Liver (tissue), 9 donors: Measurements from ENCODE around the gene PLAC9. TPM values are rescaled to one million over a fixed set of nuclear protein-coding genes. Genes with fewer than 3 reads are reported as not detected.

Source experiments
- DNase-seq: peaks from one replicate; pipeline ENCODE4 v3.0.0-alpha.2; 2017; ENCODE audit warnings: low spot score
- H3K27ac ChIP-seq, 2 donors: one replicate each; pipeline ENCODE4 v1.7.0; 2013; ENCODE audit warnings: inconsistent platforms in 2 of 2, low read length in 2 of 2, control low read depth in 1 of 2, low read depth in 1 of 2, mild to moderate bottlenecking in 1 of 2
- H3K27me3 ChIP-seq, 4 donors: one replicate each; pipeline versions ENCODE4 v1.6.1 to v1.7.0; 2013; ENCODE audit warnings: low read length in 3 of 4, inconsistent platforms in 1 of 4, mild to moderate bottlenecking in 1 of 4, moderate library complexity in 1 of 4; ENCODE audit not compliant: control insufficient read depth in 4 of 4, insufficient read depth in 4 of 4
- H3K36me3 ChIP-seq, 4 donors: one replicate each; pipeline versions ENCODE4 v1.6.1 to v1.7.0; 2013; ENCODE audit warnings: low read length in 3 of 4, mild to moderate bottlenecking in 3 of 4, low read depth in 1 of 4, moderate library complexity in 1 of 4; ENCODE audit not compliant: control insufficient read depth in 4 of 4, insufficient read depth in 3 of 4
- H3K4me1 ChIP-seq, 4 donors: one replicate each; pipeline versions ENCODE4 v1.6.1 to v1.7.0; 2013; ENCODE audit warnings: low read length in 3 of 4, mild to moderate bottlenecking in 3 of 4, moderate library complexity in 1 of 4; ENCODE audit not compliant: control insufficient read depth in 4 of 4, insufficient read depth in 4 of 4
- H3K4me3 ChIP-seq, 3 donors: one replicate each; pipeline versions ENCODE4 v1.6.1 to v1.7.0; 2013; ENCODE audit warnings: low read length in 3 of 3, control low read depth in 1 of 3, low read depth in 1 of 3, mild to moderate bottlenecking in 1 of 3
- H3K9ac ChIP-seq, 2 donors: one replicate each; pipeline ENCODE4 v1.7.0; 2013; ENCODE audit warnings: low read length in 2 of 2, mild to moderate bottlenecking in 2 of 2, moderate library complexity in 2 of 2, control low read depth in 1 of 2, low read depth in 1 of 2
- H3K9me3 ChIP-seq, 4 donors: one replicate each; pipeline versions ENCODE4 v1.6.1 to v1.7.0; 2013; ENCODE audit warnings: low read length in 3 of 4; ENCODE audit not compliant: control insufficient read depth in 4 of 4
- ATF3 ChIP-seq: IDR thresholded peaks from 2 replicates; pipeline ENCODE4 v1.6.1; 2016; ENCODE audit warnings: antibody characterized with exemption
- CTCF ChIP-seq: fragments of 150-350 bp; IDR thresholded peaks from 2 replicates; pipeline ENCODE4 v1.5.1; 2017; ENCODE audit warnings: improper control_type of control experiment, low read depth, low read length; ENCODE audit not compliant: missing input control
- EGR1 ChIP-seq, 2 donors: IDR thresholded peaks; 2 replicates each; pipeline ENCODE4 v1.6.1; 2016 to 2018; ENCODE audit warnings: antibody characterized with exemption in 2 of 2, low read depth in 2 of 2
- FOXA1 ChIP-seq: IDR thresholded peaks from 2 replicates; pipeline ENCODE4 v1.6.1; 2016; ENCODE audit warnings: antibody characterized with exemption
- FOXA2 ChIP-seq: IDR thresholded peaks from 2 replicates; pipeline ENCODE4 v1.6.1; 2016; ENCODE audit warnings: antibody characterized with exemption
- GABPA ChIP-seq, 2 donors: IDR thresholded peaks in 1 of 2; conservative IDR thresholded peaks in 1 of 2; 2 replicates each; pipeline ENCODE4 v1.6.1; 2016; ENCODE audit warnings: antibody characterized with exemption in 2 of 2, mild to moderate bottlenecking in 1 of 2, moderate library complexity in 1 of 2
- HNF4A ChIP-seq, 2 donors: conservative IDR thresholded peaks; 2 replicates each; pipeline ENCODE4 v1.6.1; 2016; ENCODE audit warnings: antibody characterized with exemption in 2 of 2, mild to moderate bottlenecking in 2 of 2
- JUND ChIP-seq, 2 donors: IDR thresholded peaks; 2 replicates each; pipeline ENCODE4 v1.6.1; 2016; ENCODE audit warnings: antibody characterized with exemption in 2 of 2
- MAX ChIP-seq: IDR thresholded peaks from 2 replicates; pipeline ENCODE4 v1.6.1; 2016; ENCODE audit warnings: antibody characterized with exemption
- RAD21 ChIP-seq, 2 donors: IDR thresholded peaks; 2 replicates each; pipeline ENCODE4 v1.6.1; 2016; ENCODE audit warnings: antibody characterized with exemption in 2 of 2, mild to moderate bottlenecking in 2 of 2
- REST ChIP-seq: IDR thresholded peaks from 2 replicates; pipeline ENCODE4 v1.6.1; 2016; ENCODE audit warnings: antibody characterized with exemption, mild to moderate bottlenecking
- RXRA ChIP-seq, 2 donors: IDR thresholded peaks; 2 replicates each; pipeline ENCODE4 v1.6.1; 2017 to 2018; ENCODE audit warnings: antibody characterized with exemption in 2 of 2, mild to moderate bottlenecking in 1 of 2
- SP1 ChIP-seq: IDR thresholded peaks from 2 replicates; pipeline ENCODE4 v1.6.1; 2018; ENCODE audit warnings: antibody characterized with exemption, mild to moderate bottlenecking
- TAF1 ChIP-seq: conservative IDR thresholded peaks from 2 replicates; pipeline ENCODE4 v1.6.1; 2016; ENCODE audit warnings: antibody characterized with exemption, mild to moderate bottlenecking
- YY1 ChIP-seq: IDR thresholded peaks from 2 replicates; pipeline ENCODE4 v1.6.1; 2016; ENCODE audit warnings: antibody characterized with exemption, mild to moderate bottlenecking
- ZBTB33 ChIP-seq: IDR thresholded peaks from 2 replicates; pipeline ENCODE4 v1.6.1; 2016; ENCODE audit warnings: antibody characterized with exemption
- WGBS: extraction: QIAGEN DNeasy Blood & Tissue Kit; methylation state at CpG from one replicate; pipeline ENCODE4 v1.1.7; 2013; 5-methylcytosine and 5-hydroxymethylcytosine counted together
- polyA plus RNA-seq, 2 donors: library from polyadenylated mRNA; stranded (reverse) in 1 of 2; unstranded in 1 of 2; fragments of 200-250 nt in 1 of 2; fragments of >200 nt in 1 of 2; fragmentation: Nextera tagmentation in 1 of 2; extraction: Ambion mirVana in 1 of 2; gene quantifications; one replicate each; pipeline versions ENCODE4 v1.2.1 to v1.2.3, GENCODE V29; 2013 to 2015
- total RNA-seq, 2 donors: library from RNA; depleted of rRNA; stranded (reverse); fragments of >200 nt; gene quantifications; one replicate each; pipeline ENCODE4 v1.2.3, GENCODE V29; 2014
- donor health status: healthy.
- donor health status: healthy.
- donor health status: healthy.
- donor health status: healthy.
- donor health status: healthy.

Gene PLAC9
- total and polyA plus RNA-seq, 4 donors, result 0.67 to 5.6 (median 2.1) TPM

- TF ChIP-seq MAX, result no peak
- no peak for TF ChIP-seq SP1
- no peak for TF ChIP-seq RXRA (IDR thresholded peaks at IDR 0.05)
- no peak for TF ChIP-seq ZBTB33
- no peak for TF ChIP-seq REST
- no peak for TF ChIP-seq YY1
- TF ChIP-seq RAD21 (IDR thresholded peaks at IDR 0.05), result no peak
- TF ChIP-seq JUND (IDR thresholded peaks at IDR 0.05), result no peak
- TF ChIP-seq TAF1, result no peak
- TF ChIP-seq GABPA (IDR thresholded peaks at IDR 0.05 in 1 of 2, conservative IDR thresholded peaks at IDR 0.05 in 1 of 2), result no peak
- TF ChIP-seq HNF4A (conservative IDR thresholded peaks at IDR 0.05), result no peak
- no peak for TF ChIP-seq FOXA1
- no peak for TF ChIP-seq FOXA2
- TF ChIP-seq EGR1 (IDR thresholded peaks at IDR 0.05; ENCODE audit: low read depth in 2 of 2), result no peak
- Histone ChIP-seq H3K36me3 (no peaks in the 10 kb centered on the region), H3K27ac (no peak overlapping the region), H3K9ac (no peak overlapping the region), H3K4me3 (no peak overlapping the region), H3K9me3 (no peaks in the 10 kb centered on the region), H3K27me3 (no peaks in the 10 kb centered on the region), H3K4me1 (no peaks in the 10 kb centered on the region)
- 93% methylated on average over 12 of the region's 12 CpGs for WGBS
- DNase-seq, result no peak
Observed at GRCh38 chr10:80177781-80178636, 45.5 kb downstream of the PLAC9 start.

- no peak overlapping the region for H3K27ac ChIP-seq
- no peak overlapping the region for H3K9ac ChIP-seq
- TF ChIP-seq HNF4A (conservative IDR thresholded peaks at IDR 0.05) (no peak), EGR1 (IDR thresholded peaks at IDR 0.05; ENCODE audit: low read depth in 2 of 2) (no peak), RAD21 (IDR thresholded peaks at IDR 0.05) (no peak), SP1 (no peak), ATF3 (no peak), MAX (no peak), CTCF (no peak), ZBTB33 (no peak), REST (no peak), YY1 (no peak)
Observed at GRCh38 chr10:80182986-80183385, 50.5 kb downstream of the PLAC9 start.

More at GRCh38 chr10:80182986-80183385, 50.5 kb downstream of the PLAC9 start:
- peaks cover 1 to 4% (median 3%) of the 10 kb centered on the region in 4 donors for H3K4me1 ChIP-seq
- no peak overlapping the region for H3K4me3 ChIP-seq
- no peaks in the 10 kb centered on the region for H3K9me3 ChIP-seq
- WGBS, result 88% methylated on average over 6 of the region's 6 CpGs
- no peaks in the 10 kb centered on the region for H3K36me3 ChIP-seq
- DNase-seq, result no peak
- H3K27me3 ChIP-seq, result no peaks in the 10 kb centered on the region
